H1 (cell line): ENCODE results near the gene EVI5. TPM values are rescaled to one million over a fixed set of nuclear protein-coding genes. Genes with fewer than 3 reads are reported as not detected.

Source experiments
- EP300 ChIP-seq, 2 experiments: IDR thresholded peaks; 1 replicate in 1 of 2; 2 replicates in 1 of 2; pipeline ENCODE4 v1.6.1; 2011 to 2012; ENCODE audit warnings: low read depth in 2 of 2, low read length in 2 of 2, mild to moderate bottlenecking in 2 of 2, borderline replicate concordance in 1 of 2, inconsistent platforms in 1 of 2, moderate library complexity in 1 of 2
- HDAC2 ChIP-seq, 2 experiments: fragments of 300-600 bp in 1 of 2; sonication (generic) in 1 of 2; IDR thresholded peaks; 2 replicates each; pipeline ENCODE4 v1.6.1; 2011 to 2012; ENCODE audit warnings: low read depth in 2 of 2, low read length in 2 of 2, mild to moderate bottlenecking in 2 of 2, moderate library complexity in 2 of 2, borderline replicate concordance in 1 of 2, inconsistent platforms in 1 of 2
- JUND ChIP-seq: IDR thresholded peaks from 2 replicates; pipeline ENCODE4 v1.6.1; 2011; ENCODE audit warnings: mild to moderate bottlenecking, improper control_type of control experiment, low read length
- POLR2A ChIP-seq, 2 experiments: IDR thresholded peaks; 1 replicate in 1 of 2; 2 replicates in 1 of 2; pipeline ENCODE4 v1.6.1; 2011; ENCODE audit warnings: low read depth in 2 of 2, low read length in 2 of 2, mild to moderate bottlenecking in 2 of 2; ENCODE audit errors: control extremely low read depth in 1 of 2
- SIN3A ChIP-seq, 2 experiments: IDR thresholded peaks in 1 of 2; conservative IDR thresholded peaks in 1 of 2; 2 replicates each; pipeline ENCODE4 v1.6.1; 2011 to 2012; ENCODE audit warnings: low read length in 2 of 2, improper control_type of control experiment in 1 of 2, low read depth in 1 of 2, mild to moderate bottlenecking in 1 of 2
- polyA plus RNA-seq, 7 experiments: library from polyadenylated mRNA; depleted of rRNA in 3 of 7; stranded (reverse) in 5 of 7; unstranded in 2 of 7; fragments of >200 nt in 5 of 7; fragments of 200-250 nt in 2 of 7; gene quantifications; 1 replicate in 5 of 7; 2 replicates in 1 of 7; 4 replicates in 1 of 7; pipeline versions ENCODE4 v1.2.1 to v1.2.3, GENCODE V29; 2011 to 2013; ENCODE audit warnings: missing spikeins in 2 of 7, mixed read lengths in 2 of 7
- total RNA-seq: library from RNA; stranded (reverse); fragmentation: NEBNext Ultra II Directional; extraction: Animal tissue kit (Norgen Biotek cat#: 25700); gene quantifications from 2 replicates; pipeline ENCODE4 v1.2.1, GENCODE V29; 2021
- TF ChIP-seq, protein P1 (sequence below): IDR thresholded peaks from 2 replicates; pipeline ENCODE4 v1.6.1; 2011; ENCODE audit warnings: low read depth, mild to moderate bottlenecking, low read length; ENCODE audit not compliant: insufficient read depth

Gene EVI5
- total and polyA plus RNA-seq, 2 of the 8 experiments (the other 6 are each of a cell fraction or from before 2014, with no cell fraction given): 1.7 to 13.7 TPM

DNA sequence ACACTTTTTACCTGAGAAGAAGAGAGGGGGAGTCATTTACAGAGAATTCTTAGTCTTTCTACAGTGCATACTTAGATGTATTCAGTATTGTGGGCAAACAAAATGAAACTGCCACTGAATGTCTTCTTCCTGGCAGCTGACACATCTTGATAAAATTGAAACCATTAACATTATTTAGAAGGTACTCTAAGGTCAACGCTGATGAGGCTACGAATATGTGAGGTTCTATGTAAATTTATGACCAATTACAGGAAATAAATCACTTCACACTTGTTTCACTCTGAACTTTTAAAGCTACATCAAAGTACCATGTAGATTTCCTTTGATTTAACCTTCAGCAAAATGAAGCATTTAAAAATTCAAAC is 246.9 kb downstream of the EVI5 start (continued):
- TF ChIP-seq HDAC2 (IDR thresholded peaks at IDR 0.05; ENCODE audit: borderline replicate concordance in 1 of 2, low read depth in 2 of 2, low read length in 2 of 2) (no peak), POLR2A (IDR thresholded peaks at IDR 0.05; ENCODE audit: control extremely low read depth in 1 of 2, low read depth in 2 of 2, low read length in 2 of 2) (no peak), SIN3A (conservative IDR thresholded peaks at IDR 0.05 in 1 of 2, IDR thresholded peaks at IDR 0.05 in 1 of 2; ENCODE audit: low read depth in 1 of 2, low read length in 2 of 2) (no peak), EP300 (IDR thresholded peaks at IDR 0.05; ENCODE audit: borderline replicate concordance in 1 of 2, low read depth in 2 of 2, low read length in 2 of 2) (no peak), JUND (no peak)
- TF ChIP-seq, protein P1, sequence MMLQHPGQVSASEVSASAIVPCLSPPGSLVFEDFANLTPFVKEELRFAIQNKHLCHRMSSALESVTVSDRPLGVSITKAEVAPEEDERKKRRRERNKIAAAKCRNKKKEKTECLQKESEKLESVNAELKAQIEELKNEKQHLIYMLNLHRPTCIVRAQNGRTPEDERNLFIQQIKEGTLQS: no peak
